SK-N-SH (cell line): ENCODE results near the gene FHOD3. TPM values are rescaled to one million over a fixed set of nuclear protein-coding genes. Genes with fewer than 3 reads are reported as not detected.

Experiments
- CTCF ChIA-PET: fragments of 300-600, 350-600 bp; formaldehyde crosslinking; extraction: SDS; loops from one replicate; lab custom pipeline; 2021; lab: Yijun Ruan, JAX
- POLR2A ChIA-PET: fragments of 350-600 bp; sonication (Branson Sonifier 250); formaldehyde crosslinking; extraction: SDS; loops from one replicate; lab custom pipeline; 2020; ENCODE audit warnings: antibody characterized with exemption, inconsistent platforms; lab: Yijun Ruan, JAX
- DNase-seq: peaks from one replicate; pipeline ENCODE4 v3.0.0; 2012
- H2AFZ ChIP-seq: fragments of 200-600 bp; sonication (generic); 2 replicates; pipeline ENCODE4 v1.8.1; 2016; ENCODE audit warnings: antibody characterized with exemption, mild to moderate bottlenecking, low read depth
- H3F3A ChIP-seq: fragments of 200-600 bp; sonication (generic); replicated peaks from 2 replicates; pipeline ENCODE3; 2016; ENCODE audit warnings: antibody characterized with exemption, mild to moderate bottlenecking; ENCODE audit not compliant: insufficient read depth
- H3K27ac ChIP-seq, 2 experiments: fragments of 200-500 bp in 1 of 2; fragments of 200-600 bp in 1 of 2; sonication (Bioruptor generic) in 1 of 2; sonication (generic), shearing (Covaris generic) in 1 of 2; 2 replicates each; pipeline versions ENCODE4 v1.5.1 to v1.6.1; 2014 to 2016; ENCODE audit warnings: low read depth in 2 of 2, inconsistent platforms in 1 of 2, low read length in 1 of 2, mild to moderate bottlenecking in 1 of 2, mixed read lengths in 1 of 2
- H3K27me3 ChIP-seq: fragments of 200-600 bp; sonication (generic), shearing (Covaris generic); 2 replicates; pipeline ENCODE4 v1.6.1; 2016; ENCODE audit warnings: mixed run types; ENCODE audit not compliant: insufficient read depth
- H3K36me3 ChIP-seq, 2 experiments: fragments of 200-500 bp in 1 of 2; fragments of 200-600 bp in 1 of 2; sonication (Bioruptor generic) in 1 of 2; sonication (generic) in 1 of 2; replicated peaks in 1 of 2; 2 replicates each; pipeline versions ENCODE3 to v1.5.1; 2014 to 2016; ENCODE audit warnings: low read length in 1 of 2, mild to moderate bottlenecking in 1 of 2; ENCODE audit not compliant: insufficient read depth in 2 of 2, control insufficient read depth in 1 of 2
- H3K4me1 ChIP-seq, 2 experiments: fragments of 200-500 bp in 1 of 2; fragments of 200-600 bp in 1 of 2; sonication (Bioruptor generic) in 1 of 2; sonication (generic), shearing (Covaris generic) in 1 of 2; 2 replicates each; pipeline versions ENCODE4 v1.5.1 to v1.6.1; 2014 to 2016; ENCODE audit warnings: low read depth in 1 of 2, low read length in 1 of 2, mixed run types in 1 of 2; ENCODE audit not compliant: insufficient read depth in 2 of 2, control insufficient read depth in 1 of 2
- H3K4me2 ChIP-seq: fragments of 200-600 bp; sonication (generic), shearing (Covaris generic); 2 replicates; pipeline ENCODE4 v1.6.1; 2017; ENCODE audit warnings: mixed run types
- H3K4me3 ChIP-seq, 2 experiments: fragments of 200-500 bp in 1 of 2; fragments of 200-600 bp in 1 of 2; sonication (Bioruptor generic) in 1 of 2; sonication (generic), shearing (Covaris generic) in 1 of 2; 2 replicates each; pipeline versions ENCODE4 v1.5.1 to v1.8.1; 2014 to 2016; ENCODE audit warnings: low read depth in 2 of 2, inconsistent platforms in 1 of 2, low read length in 1 of 2, mild to moderate bottlenecking in 1 of 2, mixed read lengths in 1 of 2, moderate library complexity in 1 of 2
- H3K79me2 ChIP-seq: fragments of 200-600 bp; sonication (generic); 2 replicates; pipeline ENCODE4 v1.8.1; 2017; ENCODE audit warnings: mild to moderate bottlenecking; ENCODE audit not compliant: insufficient read depth
- H3K9ac ChIP-seq: fragments of 200-600 bp; sonication (generic); 2 replicates; pipeline ENCODE4 v1.6.1; 2017; ENCODE audit warnings: mixed run types
- H3K9me2 ChIP-seq: fragments of 200-600 bp; sonication (generic); 2 replicates; pipeline ENCODE4 v1.6.1; 2017; ENCODE audit warnings: mixed run types
- H3K9me3 ChIP-seq: fragments of 200-600 bp; sonication (generic); 2 replicates; pipeline ENCODE4 v1.6.1; 2017; ENCODE audit warnings: mixed run types, mild to moderate bottlenecking, moderate library complexity
- H4K20me1 ChIP-seq: fragments of 200-600 bp; sonication (generic); 2 replicates; pipeline ENCODE4 v1.6.1; 2017; ENCODE audit warnings: mild to moderate bottlenecking, mixed run types; ENCODE audit not compliant: insufficient read depth
- CHD2 ChIP-seq: fragments of 150-350 bp; IDR thresholded peaks from 2 replicates; pipeline ENCODE4 v1.6.1; 2018; ENCODE audit warnings: low read length; ENCODE audit not compliant: partially characterized antibody
- GATA2 ChIP-seq: sonication (generic); formaldehyde crosslinking; IDR thresholded peaks from 2 replicates; pipeline ENCODE4 v1.5.0; 2020; ENCODE audit warnings: mild to moderate bottlenecking, missing genetic modification reagents
- JUND ChIP-seq: IDR thresholded peaks from 2 replicates; pipeline ENCODE4 v1.4.0; 2012
- MEF2A ChIP-seq: IDR thresholded peaks from 2 replicates; pipeline ENCODE4 v1.4.0; 2012; ENCODE audit warnings: low read depth, borderline replicate concordance
- MXI1 ChIP-seq: IDR thresholded peaks from 2 replicates; pipeline ENCODE4 v1.6.1; 2012; ENCODE audit warnings: mild to moderate bottlenecking, low read depth, low read length, improper control_type of control experiment
- NRF1 ChIP-seq: IDR thresholded peaks from 2 replicates; pipeline ENCODE4 v1.6.1; 2012; ENCODE audit warnings: low read depth, mild to moderate bottlenecking, low read length
- POLR2AphosphoS5 ChIP-seq: IDR thresholded peaks from 2 replicates; pipeline ENCODE4 v1.6.1; 2012; ENCODE audit warnings: low read depth, low read length
- RCOR1 ChIP-seq: fragments of 150-350 bp; IDR thresholded peaks from 2 replicates; pipeline ENCODE4 v1.6.1; 2017; ENCODE audit warnings: antibody characterized with exemption, low read length
- RFX5 ChIP-seq: IDR thresholded peaks from 2 replicates; pipeline ENCODE4 v1.6.1; 2012; ENCODE audit warnings: mild to moderate bottlenecking, improper control_type of control experiment, low read length
- TEAD4 ChIP-seq: IDR thresholded peaks from 2 replicates; pipeline ENCODE4 v1.4.0; 2012; ENCODE audit warnings: mild to moderate bottlenecking, borderline replicate concordance; ENCODE audit not compliant: insufficient read depth
- YY1 ChIP-seq: IDR thresholded peaks from 2 replicates; pipeline ENCODE4 v1.4.0; 2012; ENCODE audit warnings: low read depth, mild to moderate bottlenecking
- WGBS: methylation state at CpG from one replicate; pipeline ENCODE4 v1.1.6; 2017; ENCODE audit warnings: low lambda C conversion rate; 5-methylcytosine and 5-hydroxymethylcytosine counted together
- polyA plus RNA-seq, 3 experiments: library from polyadenylated mRNA; depleted of rRNA; stranded (reverse); fragments of >200 nt; gene quantifications; 2 replicates each; pipeline ENCODE4 v1.2.3, GENCODE V29; 2012
- TF ChIP-seq, protein P1 (sequence below): fragments of 150-350 bp; IDR thresholded peaks from 2 replicates; pipeline ENCODE4 v1.6.1; 2017; ENCODE audit warnings: antibody characterized with exemption, low read length, low read depth, borderline replicate concordance
- TF ChIP-seq, protein P2 (sequence below): IDR thresholded peaks from 2 replicates; pipeline ENCODE4 v1.4.0; 2012; ENCODE audit warnings: low read depth, borderline replicate concordance
- TF ChIP-seq, protein P3 (sequence below): IDR thresholded peaks from 2 replicates; pipeline ENCODE4 v1.6.1; 2012; ENCODE audit warnings: mild to moderate bottlenecking, low read depth, low read length, moderate library complexity

The FHOD3 gene
- polyA plus RNA-seq, 1 of the 3 experiments (the other 2 are of a cell fraction), result 10.9 TPM

DNA sequence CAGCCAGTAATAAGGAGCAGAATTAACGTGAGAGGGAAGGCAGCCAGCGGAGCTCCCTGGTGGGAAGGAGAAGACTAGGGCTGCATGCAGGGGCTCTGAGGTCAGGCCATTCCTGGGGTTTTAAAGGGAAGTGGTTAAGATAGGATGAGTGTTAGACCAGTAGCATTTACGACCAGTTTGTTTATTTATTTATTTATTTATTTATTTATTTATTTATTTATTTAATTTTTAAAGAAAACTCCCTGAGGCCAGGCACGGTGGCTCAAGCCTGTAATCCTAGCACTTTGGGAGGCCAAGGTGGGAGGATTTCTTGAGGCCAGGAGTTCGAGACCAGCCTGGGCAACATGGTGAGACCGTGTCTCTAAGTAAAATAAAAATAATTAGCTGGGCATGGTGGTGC, 152.8 kb downstream of the FHOD3 start:
- Histone ChIP-seq H3K4me1 (peaks cover 0 to 31% of the 10 kb centered on the region in 2 experiments; a peak in 2 of 4 replicates), H3K9ac (no peak overlapping the region), H3K27ac (no peak overlapping the region), H3K9me2 (no peaks in the 10 kb centered on the region)
- WGBS, result 73% methylated on average over 6 of the region's 6 CpGs
- TF ChIP-seq RFX5 (no peak), MXI1 (no peak), RCOR1 (no peak), JUND (no peak), GATA2 (CRISPR knock-in tag) (no peak), NRF1 (no peak), TEAD4 (no peak), POLR2AphosphoS5 (no peak), CHD2 (no peak), YY1 (no peak), MEF2A (no peak)
- TF ChIP-seq, protein P1, sequence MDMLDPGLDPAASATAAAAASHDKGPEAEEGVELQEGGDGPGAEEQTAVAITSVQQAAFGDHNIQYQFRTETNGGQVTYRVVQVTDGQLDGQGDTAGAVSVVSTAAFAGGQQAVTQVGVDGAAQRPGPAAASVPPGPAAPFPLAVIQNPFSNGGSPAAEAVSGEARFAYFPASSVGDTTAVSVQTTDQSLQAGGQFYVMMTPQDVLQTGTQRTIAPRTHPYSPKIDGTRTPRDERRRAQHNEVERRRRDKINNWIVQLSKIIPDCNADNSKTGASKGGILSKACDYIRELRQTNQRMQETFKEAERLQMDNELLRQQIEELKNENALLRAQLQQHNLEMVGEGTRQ, result no peak
- TF ChIP-seq, protein P2, sequence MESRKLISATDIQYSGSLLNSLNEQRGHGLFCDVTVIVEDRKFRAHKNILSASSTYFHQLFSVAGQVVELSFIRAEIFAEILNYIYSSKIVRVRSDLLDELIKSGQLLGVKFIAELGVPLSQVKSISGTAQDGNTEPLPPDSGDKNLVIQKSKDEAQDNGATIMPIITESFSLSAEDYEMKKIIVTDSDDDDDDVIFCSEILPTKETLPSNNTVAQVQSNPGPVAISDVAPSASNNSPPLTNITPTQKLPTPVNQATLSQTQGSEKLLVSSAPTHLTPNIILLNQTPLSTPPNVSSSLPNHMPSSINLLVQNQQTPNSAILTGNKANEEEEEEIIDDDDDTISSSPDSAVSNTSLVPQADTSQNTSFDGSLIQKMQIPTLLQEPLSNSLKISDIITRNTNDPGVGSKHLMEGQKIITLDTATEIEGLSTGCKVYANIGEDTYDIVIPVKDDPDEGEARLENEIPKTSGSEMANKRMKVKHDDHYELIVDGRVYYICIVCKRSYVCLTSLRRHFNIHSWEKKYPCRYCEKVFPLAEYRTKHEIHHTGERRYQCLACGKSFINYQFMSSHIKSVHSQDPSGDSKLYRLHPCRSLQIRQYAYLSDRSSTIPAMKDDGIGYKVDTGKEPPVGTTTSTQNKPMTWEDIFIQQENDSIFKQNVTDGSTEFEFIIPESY, result no peak
- TF ChIP-seq, protein P3, sequence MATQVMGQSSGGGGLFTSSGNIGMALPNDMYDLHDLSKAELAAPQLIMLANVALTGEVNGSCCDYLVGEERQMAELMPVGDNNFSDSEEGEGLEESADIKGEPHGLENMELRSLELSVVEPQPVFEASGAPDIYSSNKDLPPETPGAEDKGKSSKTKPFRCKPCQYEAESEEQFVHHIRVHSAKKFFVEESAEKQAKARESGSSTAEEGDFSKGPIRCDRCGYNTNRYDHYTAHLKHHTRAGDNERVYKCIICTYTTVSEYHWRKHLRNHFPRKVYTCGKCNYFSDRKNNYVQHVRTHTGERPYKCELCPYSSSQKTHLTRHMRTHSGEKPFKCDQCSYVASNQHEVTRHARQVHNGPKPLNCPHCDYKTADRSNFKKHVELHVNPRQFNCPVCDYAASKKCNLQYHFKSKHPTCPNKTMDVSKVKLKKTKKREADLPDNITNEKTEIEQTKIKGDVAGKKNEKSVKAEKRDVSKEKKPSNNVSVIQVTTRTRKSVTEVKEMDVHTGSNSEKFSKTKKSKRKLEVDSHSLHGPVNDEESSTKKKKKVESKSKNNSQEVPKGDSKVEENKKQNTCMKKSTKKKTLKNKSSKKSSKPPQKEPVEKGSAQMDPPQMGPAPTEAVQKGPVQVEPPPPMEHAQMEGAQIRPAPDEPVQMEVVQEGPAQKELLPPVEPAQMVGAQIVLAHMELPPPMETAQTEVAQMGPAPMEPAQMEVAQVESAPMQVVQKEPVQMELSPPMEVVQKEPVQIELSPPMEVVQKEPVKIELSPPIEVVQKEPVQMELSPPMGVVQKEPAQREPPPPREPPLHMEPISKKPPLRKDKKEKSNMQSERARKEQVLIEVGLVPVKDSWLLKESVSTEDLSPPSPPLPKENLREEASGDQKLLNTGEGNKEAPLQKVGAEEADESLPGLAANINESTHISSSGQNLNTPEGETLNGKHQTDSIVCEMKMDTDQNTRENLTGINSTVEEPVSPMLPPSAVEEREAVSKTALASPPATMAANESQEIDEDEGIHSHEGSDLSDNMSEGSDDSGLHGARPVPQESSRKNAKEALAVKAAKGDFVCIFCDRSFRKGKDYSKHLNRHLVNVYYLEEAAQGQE, result no peak
- TF ChIP-seq, all 33 proteins: peak for 0
- no peaks in the 10 kb centered on the region for H3K9me3 ChIP-seq
- no peak overlapping the region for H3K4me3 ChIP-seq
- no peak overlapping the region for H3K4me2 ChIP-seq
- no peaks in the 10 kb centered on the region for H3K36me3 ChIP-seq
- CTCF ChIA-PET, result interaction anchor here (1.3 kb wide), 1 partner anchor 60 kb away, joined by 3 read pairs; no protein-coding TSS in a partner anchor
- H3K27me3 ChIP-seq, result no peaks in the 10 kb centered on the region
- no peak for DNase-seq
- POLR2A ChIA-PET, result no interaction called here
- no peaks in the 10 kb centered on the region for H3F3A ChIP-seq
- H4K20me1 ChIP-seq, result no peaks in the 10 kb centered on the region
- H2AFZ ChIP-seq, result no peak overlapping the region
- H3K79me2 ChIP-seq, result no peaks in the 10 kb centered on the region
